ENCODE data around the gene FSIP2. TPM values are rescaled to one million over a fixed set of nuclear protein-coding genes. Genes with fewer than 3 reads are reported as not detected.

The FSIP2 gene
- total and polyA plus RNA-seq, 2 of the 13 experiments (the other 11 are each of a cell fraction or from before 2014, with no cell fraction given) = 0.01 to 0.07 TPM

DNA sequence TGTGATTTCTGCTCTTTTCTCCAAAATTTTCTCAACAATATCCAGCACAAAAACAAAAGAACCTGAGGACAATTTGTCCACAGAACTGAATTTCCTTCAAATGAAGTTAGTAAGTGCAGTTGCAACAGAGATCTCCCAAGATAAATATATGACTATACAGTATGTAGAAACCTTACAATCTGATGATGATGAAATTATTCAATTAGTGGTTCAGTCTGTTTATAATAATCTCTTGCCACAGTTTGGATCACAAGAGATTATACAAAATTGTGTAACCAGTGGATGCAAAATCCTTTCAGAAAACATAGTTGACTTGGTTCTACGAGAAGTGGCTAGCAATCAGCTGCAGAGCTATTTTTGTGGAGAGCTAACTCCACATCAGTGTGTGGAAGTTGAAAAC lies 68.7 kb downstream of the FSIP2 start:
- in situ Hi-C loops (cut with HindIII; ENCODE audit: extremely low pct_ligation_motif_present, low pct_unique_long_range_greater_than_20kb) (no loop called here), intact Hi-C loops (cut with micrococcal nuclease; ENCODE audit: unreplicated experiment) (no loop called here)
- no peak overlapping the region for H3K27ac ChIP-seq (ENCODE audit: extremely low read length, insufficient read depth, low read length)
- H3K36me3 ChIP-seq (replicated peaks in 1 of 2; ENCODE audit: control insufficient read depth in 1 of 2, insufficient read depth in 2 of 2, low read length in 2 of 2) = no peaks in the 10 kb centered on the region
- TF ChIP-seq ATAD3A (CRISPR knock-in tag; IDR thresholded peaks at IDR 0.05) (no peak), POGK (CRISPR knock-in tag; conservative IDR thresholded peaks at IDR 0.05) (no peak), ZBED4 (CRISPR knock-in tag; IDR thresholded peaks at IDR 0.05; ENCODE audit: borderline replicate concordance) (no peak), CEBPB (IDR thresholded peaks at IDR 0.05; ENCODE audit: borderline replicate concordance, low read depth, low read length) (0 out of 2 replicates have a peak, but pooled peaks have one; percentile 22)
- no peak overlapping the region for H2AFZ ChIP-seq (ENCODE audit: low read length)
- no peak overlapping the region for H3K9ac ChIP-seq (ENCODE audit: insufficient read depth, low read depth, low read length)
- no peak overlapping the region for H3K4me3 ChIP-seq (replicated peaks in 1 of 3; ENCODE audit: insufficient read depth in 1 of 3, low read depth in 2 of 3, low read length in 3 of 3)
- H3K4me1 ChIP-seq (ENCODE audit: insufficient read depth, low read length) = peaks cover 16% of the 10 kb centered on the region
- no peak for ATAC-seq
- 0 out of 2 replicates have a peak, but pooled peaks cover 4% of the 10 kb centered on the region for H3K9me3 ChIP-seq (ENCODE audit: low read length)
- H4K20me1 ChIP-seq (ENCODE audit: insufficient read depth, low read length) = no peaks in the 10 kb centered on the region
- DNase-seq (ENCODE audit: low spot score) = no peak
- H3K4me2 ChIP-seq (ENCODE audit: low read depth, low read length) = no peak overlapping the region
- 88% methylated on average over 1 of the region's 1 CpG for WGBS (ENCODE audit: low lambda C conversion rate)
- ChIA-PET CTCF (ENCODE audit: low intra/inter-chr PET ratio, low total read pairs) (no interaction called here), POLR2A (no interaction called here)
- no peak for FAIRE-seq
- H3K27me3 ChIP-seq (ENCODE audit: control insufficient read depth in 1 of 2, insufficient read depth in 2 of 2, low read length in 2 of 2) = no peaks in the 10 kb centered on the region
- no peaks in the 10 kb centered on the region for H3K79me2 ChIP-seq (ENCODE audit: insufficient read depth, low read length)
- BruUV-seq (replicated peaks) = no TSS peak
